HL-60 (cell line): ENCODE measurements around the gene FAHD2A.
"Not testable (repeated sequence)": the region's sequence is repeated elsewhere in the genome, so short reads cannot be mapped to it uniquely, and the experiment has no call there.

Experiments
- GABPA ChIP-seq: IDR thresholded peaks from 2 replicates; pipeline ENCODE4 v1.6.1; 2012; ENCODE audit warnings: low read depth
- TF ChIP-seq, protein P1 (sequence below): IDR thresholded peaks from one replicate; pipeline ENCODE4 v1.5.1; 2011; ENCODE audit warnings: low read length, control low read depth, inconsistent platforms; ENCODE audit not compliant: insufficient read depth

- TF ChIP-seq GABPA, result not testable (repeated sequence)
- TF ChIP-seq, protein P1, sequence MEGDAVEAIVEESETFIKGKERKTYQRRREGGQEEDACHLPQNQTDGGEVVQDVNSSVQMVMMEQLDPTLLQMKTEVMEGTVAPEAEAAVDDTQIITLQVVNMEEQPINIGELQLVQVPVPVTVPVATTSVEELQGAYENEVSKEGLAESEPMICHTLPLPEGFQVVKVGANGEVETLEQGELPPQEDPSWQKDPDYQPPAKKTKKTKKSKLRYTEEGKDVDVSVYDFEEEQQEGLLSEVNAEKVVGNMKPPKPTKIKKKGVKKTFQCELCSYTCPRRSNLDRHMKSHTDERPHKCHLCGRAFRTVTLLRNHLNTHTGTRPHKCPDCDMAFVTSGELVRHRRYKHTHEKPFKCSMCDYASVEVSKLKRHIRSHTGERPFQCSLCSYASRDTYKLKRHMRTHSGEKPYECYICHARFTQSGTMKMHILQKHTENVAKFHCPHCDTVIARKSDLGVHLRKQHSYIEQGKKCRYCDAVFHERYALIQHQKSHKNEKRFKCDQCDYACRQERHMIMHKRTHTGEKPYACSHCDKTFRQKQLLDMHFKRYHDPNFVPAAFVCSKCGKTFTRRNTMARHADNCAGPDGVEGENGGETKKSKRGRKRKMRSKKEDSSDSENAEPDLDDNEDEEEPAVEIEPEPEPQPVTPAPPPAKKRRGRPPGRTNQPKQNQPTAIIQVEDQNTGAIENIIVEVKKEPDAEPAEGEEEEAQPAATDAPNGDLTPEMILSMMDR, result not testable (repeated sequence)
These were observed 521 bp upstream of the FAHD2A start for GRCh38 chr2:95402004-95402369.
